GOT3 (cell line): Measurements from ENCODE around the gene KCNK13.
A peak's percentile ranks its signal among the peaks of the same experiment; 100 is the strongest.

Experiments
- DNase-seq: peaks from one replicate; lab custom pipeline; 2025; ENCODE audit warnings: mixed read lengths; lab: John Stamatoyannopoulos, UW

The KCNK13 gene

GRCh38 chr14:90132821-90133570 is 71.2 kb downstream of the KCNK13 start:
- DNase-seq: no peak

DNA sequence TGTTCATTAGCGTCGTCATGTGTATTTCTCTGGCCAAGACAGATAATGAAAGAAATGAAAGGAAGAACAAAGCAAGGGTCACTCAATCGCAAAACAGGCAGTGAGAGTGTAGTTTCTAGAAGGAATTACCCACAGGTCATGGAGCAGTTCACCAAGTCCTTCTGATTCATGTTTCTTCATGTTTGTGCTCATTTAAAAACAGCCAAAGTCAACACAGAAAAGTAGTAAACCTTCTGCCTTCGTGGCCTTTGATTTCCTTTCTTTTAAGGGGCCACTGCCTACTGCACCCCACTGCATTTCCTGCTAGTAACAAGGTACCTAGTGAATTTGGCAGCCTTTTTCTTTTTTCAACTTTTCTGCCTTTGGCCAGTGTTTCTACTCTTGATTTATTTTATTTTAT is 75.1 kb downstream of the KCNK13 start:
- no peak for DNase-seq

- DNase-seq: no peak
Measured at GRCh38 chr14:90137807-90138206, 76.0 kb downstream of the KCNK13 start.

DNA sequence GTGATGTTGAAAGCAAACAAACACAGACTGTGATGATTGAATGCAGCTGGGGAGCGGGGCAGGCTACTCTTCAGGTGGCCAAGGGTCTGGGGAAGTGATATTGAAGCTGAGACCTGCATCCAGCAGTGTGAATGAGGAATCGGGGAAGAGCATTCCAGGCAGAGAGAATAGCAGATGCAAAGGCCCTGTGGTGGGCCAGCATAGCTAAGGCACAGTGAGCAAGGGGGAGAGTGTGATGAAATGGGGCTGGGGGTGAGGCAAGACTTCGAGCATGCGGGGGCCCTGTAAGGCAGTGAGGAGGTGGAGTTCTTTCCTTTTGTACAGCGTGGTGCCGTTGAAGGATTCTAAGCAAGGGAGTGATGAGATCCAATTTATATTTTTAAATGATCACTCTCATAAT is 77.4 kb downstream of the KCNK13 start:
- DNase-seq: no peak

DNA sequence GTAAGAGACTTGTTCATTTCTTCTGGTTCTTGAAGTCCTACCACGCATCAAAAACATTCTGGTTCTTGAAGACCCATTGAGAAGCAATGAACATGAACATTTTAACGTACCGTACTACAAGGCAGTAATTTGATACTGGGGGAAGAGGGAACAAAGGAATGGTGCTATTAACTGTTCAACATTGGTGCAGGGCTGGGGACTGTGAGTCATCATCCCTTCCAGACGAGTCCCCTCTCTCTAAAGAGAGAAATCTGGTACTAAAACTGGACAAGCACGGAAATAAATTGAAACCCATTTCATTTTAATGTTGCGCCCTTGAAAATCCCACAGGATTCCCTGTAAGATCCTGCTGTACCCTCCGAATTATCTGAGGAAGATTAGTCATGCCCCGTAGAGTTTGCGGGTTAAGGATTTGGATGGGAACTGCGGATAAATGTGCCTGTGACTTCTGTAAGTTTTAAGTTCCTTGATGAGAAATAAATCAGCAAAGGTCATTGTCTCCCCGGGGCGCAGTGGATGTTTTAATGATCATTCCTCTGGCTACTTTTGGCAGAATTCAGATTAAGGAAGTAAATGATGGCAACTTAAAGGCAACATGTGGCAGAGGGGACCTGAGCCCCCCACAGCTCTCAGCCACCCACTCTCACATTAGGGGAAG is 78.6 kb downstream of the KCNK13 start:
- DNase-seq: no peak

GRCh38 chr14:90140956-90141316 is 79.1 kb downstream of the KCNK13 start:
- DNase-seq: no peak

- DNase-seq: no peak
Measured at GRCh38 chr14:90153429-90153828, 91.6 kb downstream of the KCNK13 start.

DNA sequence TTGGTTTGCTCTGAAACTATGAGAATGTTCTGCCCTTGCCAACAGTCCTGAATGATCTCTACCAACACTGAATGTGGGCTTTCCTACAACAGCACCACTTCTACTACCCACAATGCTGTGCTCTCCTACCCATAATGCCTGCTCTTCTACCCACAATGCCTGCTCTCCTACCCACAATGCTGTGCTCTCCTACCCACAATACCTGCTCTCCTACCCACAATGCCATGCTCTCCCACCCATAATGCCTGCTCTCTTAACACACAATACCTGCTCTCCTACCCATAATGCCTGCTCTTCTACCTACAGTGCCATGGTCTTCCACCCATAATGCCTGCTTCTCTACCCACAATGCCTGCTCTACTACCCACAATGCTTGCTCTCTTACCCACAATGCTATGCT is 92.3 kb downstream of the KCNK13 start:
- DNase-seq: no peak

GRCh38 chr14:90159146-90159545 is 97.4 kb downstream of the KCNK13 start:
- DNase-seq: no peak

DNA sequence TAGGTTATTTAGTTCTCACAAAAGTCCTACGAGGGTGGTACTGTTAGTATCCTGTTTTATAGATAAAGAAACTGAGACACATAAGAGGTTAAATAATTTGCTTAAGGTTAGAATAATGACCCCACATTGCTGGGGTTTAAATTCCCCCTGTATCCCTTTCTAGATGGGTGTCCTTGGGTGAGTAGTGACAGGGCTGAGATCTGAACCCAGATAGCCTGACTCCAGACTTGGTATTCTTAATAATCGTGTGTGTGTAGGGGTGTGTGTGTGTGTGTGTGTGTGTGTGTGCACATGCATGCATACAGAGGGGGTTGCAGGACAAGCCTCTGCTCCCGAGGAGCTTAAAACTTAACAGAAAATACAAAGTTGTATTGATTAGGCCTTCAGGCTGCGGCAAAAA is 97.9 kb downstream of the KCNK13 start:
- no peak for DNase-seq

DNA sequence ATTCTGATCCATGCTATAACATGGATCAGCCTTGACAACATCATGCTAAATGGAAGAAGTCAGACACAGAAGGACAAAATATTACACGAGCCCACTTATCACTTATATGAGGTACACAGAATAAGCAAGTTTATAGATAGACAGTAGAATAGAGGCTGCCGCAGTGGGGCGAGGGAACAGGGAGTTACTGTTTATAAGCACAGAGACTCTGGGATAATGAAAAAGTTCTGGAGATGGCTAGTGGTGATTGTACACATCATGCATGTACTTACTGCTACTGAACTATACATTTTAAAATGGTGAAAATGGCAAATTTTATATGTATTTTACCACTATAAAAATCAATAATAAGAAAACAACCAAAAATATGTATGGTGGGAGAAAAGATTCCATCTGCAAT is 99.3 kb downstream of the KCNK13 start:
- no peak for DNase-seq

GRCh38 chr14:90168425-90169105 is 106.8 kb downstream of the KCNK13 start:
- DNase-seq: no peak

- DNase-seq: no peak
Measured at GRCh38 chr14:90175631-90176030, 113.8 kb downstream of the KCNK13 start.

DNA sequence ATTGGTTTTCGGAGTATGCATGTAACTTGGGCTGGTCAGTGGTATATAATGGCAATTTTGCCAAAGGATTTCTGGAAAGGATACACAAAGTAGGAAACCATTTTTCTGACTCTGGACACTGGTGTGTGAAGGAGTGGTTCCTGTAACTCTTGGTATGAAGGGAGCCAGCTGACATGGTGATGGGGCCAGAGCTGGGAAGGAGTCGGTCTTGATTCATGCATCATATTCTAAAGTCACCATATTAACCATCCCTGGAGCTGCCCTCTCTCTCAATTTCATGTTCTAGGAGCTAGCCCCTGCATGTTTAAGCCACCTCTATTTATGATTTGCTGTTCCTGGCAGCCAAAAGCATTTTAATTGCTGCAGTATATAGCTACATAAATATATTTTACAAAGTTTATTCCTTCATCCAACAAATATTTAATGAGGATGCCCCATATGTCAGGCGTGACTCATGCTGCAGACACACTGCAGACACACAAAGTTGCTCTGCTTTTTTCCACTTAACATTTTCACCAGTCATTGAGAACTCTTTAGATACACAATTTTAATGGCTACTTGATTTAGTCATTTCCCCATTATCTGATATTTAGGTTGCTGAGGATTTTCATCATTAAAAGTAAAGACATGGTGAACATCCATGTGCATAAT is 115.9 kb downstream of the KCNK13 start:
- no peak for DNase-seq

DNA sequence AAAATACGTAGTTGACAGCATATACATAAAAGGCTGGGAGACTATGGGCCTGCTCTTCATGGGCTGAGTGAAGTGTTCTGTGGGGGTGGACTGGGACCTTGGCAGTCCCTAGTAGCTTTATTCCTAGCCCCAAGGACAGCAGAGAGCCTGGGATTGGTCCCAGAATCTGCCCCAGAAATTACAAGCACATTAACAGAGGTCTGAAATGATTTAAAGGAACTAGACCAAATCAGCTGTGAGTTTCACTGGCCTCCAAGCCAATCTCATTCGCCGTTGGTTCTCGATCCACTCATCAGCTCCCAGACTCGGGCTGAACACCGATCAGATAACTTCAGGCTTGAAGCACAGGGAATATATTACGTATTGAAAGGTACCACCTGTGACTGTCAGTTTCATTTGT is 117.6 kb downstream of the KCNK13 start:
- no peak for DNase-seq

DNA sequence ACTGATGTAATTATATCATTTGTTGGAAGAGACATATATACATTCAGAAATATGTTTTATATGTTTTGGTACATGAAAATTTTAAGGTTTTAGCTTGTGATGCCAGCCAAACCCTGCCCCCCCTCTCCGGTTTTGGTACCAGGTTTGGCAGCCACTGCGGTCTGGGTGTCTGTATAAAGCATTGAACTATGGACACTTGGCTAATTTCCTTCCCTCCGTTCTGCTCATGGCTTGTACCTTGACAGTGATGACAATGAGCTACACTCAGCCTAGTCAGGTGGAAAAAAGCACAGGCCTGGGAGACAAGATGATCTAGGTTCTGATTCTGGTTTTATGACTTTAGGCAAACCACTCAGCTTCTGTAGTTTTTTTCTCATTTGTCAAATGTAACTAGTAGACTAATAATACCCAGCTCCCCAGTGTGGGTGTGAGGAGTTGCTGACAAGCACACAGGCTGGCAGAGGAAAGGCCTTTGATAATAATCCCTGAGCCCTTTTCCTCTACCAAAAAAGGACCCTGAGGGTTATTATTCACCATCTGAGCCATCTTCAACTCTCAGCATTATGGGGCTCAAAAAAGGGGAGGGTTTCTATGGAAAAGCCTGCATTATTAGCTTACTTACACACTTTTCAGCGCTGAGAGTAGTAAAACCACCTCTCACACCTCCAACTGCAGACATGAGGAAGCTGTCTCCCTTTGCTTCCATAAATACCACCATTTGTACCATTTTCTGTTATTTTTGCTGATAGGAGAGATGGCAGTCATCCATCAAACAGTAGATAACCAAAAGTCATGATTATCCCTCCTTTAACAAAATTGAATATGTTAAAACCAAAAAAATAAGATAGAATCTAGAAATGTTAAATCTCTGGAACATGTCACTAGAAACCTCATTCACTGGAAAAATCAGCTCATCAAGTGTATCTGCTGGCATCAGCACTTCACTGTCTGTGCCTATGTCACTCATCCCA is 118.3 kb downstream of the KCNK13 start:
- DNase-seq: no peak

GRCh38 chr14:90184094-90184493 is 122.3 kb downstream of the KCNK13 start:
- DNase-seq: no peak

DNA sequence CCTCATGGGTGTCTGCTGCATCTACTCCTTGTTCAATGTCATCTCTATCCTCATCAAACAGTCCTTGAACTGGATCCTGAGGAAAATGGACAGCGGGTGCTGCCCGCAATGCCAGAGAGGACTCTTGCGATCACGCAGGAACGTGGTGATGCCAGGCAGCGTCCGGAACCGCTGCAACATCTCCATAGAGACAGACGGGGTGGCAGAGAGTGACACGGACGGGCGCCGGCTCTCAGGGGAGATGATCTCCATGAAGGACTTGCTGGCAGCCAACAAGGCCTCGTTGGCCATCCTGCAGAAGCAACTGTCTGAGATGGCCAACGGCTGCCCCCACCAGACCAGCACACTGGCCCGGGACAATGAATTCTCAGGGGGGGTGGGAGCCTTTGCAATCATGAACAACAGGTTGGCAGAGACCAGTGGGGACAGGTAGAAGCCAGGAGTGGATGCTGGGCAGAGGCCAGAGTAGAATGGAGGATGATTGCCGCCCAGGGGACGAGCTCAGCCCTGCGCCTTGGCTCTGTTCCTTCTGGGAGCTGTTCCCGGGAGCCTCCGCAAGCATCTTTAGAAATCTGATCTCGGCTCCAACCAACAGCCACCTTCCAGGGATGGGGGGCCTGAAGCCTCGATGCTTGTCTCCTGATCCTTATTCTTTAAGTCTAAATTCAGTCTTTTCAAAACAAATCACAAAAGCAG is 122.9 kb downstream of the KCNK13 start:
- DNase-seq: no peak

GRCh38 chr14:90188588-90188987 is 126.8 kb downstream of the KCNK13 start:
- DNase-seq: no peak

DNA sequence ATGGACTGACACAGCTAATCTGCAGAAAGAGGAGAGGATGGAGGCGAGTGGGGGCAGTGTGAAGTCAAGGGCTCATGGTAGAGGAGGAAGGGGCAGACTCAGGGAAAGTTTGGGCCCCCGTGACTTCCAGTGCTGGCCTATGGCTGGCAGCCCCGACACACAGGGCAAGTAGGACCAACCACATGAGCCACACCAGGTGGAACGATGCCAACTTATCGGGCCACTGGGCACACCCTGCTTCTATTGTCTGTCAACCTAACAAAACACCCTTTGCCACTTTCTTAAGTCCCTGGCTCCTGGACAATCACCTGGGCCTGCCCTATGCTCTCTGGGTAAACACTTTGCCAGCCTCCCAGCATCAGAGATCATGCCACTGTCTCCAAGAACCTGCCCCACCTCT is 129.4 kb downstream of the KCNK13 start:
- DNase-seq: peak; percentile 1

DNA sequence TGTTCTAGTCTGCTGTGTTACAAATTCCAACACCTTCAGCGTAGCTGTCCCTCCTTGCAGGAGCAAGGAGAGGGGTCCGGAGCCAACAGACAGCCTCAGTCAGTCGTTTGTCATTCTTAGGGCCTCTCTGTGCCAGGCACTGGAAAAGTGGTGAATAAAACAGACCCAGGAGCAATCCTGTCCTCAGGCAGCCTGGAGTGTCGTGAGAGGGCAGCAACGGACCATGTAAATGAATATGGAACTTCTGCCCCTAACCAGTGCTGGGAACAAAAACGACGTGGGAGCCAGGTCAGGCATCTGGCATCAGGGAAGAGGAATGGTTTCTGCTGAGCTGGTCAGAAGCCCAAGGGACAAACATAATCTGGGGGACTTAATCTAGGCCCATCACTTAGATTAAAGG is 129.8 kb downstream of the KCNK13 start:
- DNase-seq: no peak
